Stimulated activated CD4-positive, alpha-beta T cell treated with anti-CD3 and anti-CD28 coated beads, Interleukin-15, amount 100 ng/mL, for 48 hours (primary cell): ENCODE data around the gene NEDD9.
A peak's percentile ranks its signal among the peaks of the same experiment; 100 is the strongest.

ENCODE experiments used
- DNase-seq, 2 donors: peaks; one replicate each; pipeline ENCODE4 v3.0.0-alpha.2; 2020; ENCODE audit warnings: low read depth in 2 of 2

The NEDD9 gene

DNA sequence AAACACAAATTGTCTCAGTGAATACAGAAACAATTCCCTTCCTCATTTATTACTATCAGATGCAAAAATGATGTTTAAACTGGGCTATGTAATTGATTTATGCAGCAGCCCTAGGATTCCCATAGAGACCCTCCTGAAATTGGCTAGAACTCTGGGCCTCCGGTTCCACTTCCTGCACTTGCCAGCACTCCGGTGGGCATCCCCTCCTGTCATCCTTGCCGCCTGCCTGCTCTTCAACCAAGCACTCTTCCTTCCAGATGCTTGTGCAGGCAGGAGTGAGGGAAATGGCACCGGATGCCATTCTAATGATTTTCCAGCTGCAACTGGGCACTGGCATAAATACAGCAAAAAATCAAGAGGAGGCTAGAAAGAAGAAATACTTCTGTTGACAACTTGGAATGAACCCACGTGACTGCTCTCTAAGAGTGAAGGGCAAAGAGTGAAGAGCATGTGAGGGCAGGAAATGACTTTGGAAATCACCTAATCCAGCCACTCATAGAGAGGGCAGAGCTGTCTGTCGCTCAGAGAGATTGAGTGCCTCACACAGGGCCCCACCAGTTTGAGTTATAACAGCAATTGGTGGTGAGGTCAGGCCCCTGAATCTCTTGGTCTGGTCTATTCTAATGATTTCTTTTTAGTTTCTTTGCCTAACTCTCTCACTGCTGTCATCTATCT lies 3.7 kb upstream of the NEDD9 start:
- DNase-seq, result no peak

DNA sequence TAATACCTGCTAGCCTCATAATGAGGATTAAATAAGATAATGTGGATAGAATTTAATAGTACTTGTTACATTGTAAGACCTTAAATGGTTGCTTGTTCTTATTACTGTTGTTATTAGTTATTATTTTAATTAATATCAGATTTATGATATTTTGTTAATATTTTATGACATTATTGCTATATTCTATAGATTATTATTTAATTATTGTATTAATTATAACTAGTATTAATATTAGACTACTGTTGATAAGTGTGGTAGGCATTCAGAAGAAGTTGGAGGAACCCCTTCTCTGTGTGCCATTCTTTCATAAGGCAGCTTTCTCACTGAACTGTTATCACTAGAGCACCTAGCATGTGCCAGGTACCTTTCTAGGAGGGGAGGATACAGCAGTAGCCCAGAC lies 2.6 kb upstream of the NEDD9 start:
- DNase-seq, result no peak

GRCh38 chr6:11233673-11234573 lies 1.5 kb upstream of the NEDD9 start:
- no peak for DNase-seq

DNA sequence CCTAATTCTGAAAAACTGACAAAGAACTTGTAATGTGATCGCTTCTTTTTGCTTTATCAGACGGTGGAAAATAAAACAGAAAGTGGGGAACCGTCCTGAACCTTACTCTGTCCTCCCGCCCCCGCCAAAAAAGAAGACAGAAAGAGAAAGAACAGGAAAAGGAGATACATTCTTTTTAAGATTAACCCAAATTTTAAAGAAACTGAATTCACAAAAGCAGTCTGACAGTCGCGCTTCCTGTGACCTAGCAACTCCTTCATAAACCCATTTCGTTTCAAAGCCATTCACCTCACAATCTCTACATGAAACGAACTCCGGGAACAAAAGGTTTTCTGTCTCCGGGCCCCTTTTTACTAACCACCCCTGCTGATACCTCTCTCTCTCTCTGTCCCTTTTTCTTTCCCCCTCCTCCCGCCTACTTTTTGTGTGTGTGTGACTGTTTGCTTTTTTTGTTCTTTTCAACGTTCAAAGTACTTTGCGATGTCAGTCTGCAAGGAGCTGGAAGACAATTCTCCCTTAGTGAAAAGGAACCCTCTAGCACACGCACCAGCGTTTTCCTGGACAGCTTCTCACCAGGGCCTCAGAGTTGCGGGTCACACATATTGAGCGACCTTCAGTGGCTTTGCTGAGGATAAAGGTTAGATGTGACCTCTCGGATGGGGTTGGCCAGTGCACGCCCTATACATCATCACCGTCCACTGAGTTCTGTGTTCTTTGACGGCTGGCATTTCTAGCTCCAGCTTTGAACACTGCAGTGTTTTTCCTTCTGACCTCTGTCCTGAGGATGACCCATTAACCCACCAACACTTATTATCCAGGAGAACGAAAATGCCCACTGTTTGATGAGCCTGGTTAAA lies 530 bp upstream of the NEDD9 start:
- no peak for DNase-seq

DNA sequence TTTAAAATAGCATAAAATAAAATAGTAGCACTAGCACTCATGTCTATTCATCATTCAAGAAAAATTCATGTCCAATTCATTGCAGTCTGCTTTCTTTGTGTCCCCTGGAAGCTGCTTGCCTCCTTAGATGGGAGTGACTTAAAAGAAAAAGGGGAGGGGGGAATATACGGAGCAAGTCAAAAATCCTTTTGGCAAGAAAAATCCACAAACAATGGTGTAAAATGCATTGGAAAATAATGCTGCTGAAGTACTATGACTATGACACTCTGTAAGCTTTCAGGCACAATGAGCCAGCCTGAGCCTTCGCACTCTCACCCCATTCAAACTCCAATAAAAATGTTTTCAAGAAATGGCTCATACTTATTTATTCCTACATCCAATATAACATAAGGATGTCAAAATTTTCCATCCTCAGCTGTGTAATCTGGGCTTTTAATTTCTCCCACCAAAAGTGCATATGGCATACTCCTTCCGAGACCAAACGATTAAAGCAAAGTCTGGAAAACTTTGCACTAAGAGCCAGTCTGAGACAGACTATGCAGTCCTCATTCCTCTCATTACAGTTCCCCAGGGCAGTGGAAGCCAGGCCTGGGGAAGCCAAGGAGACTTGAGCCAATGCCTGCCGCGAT lies 790 bp downstream of the NEDD9 start:
- DNase-seq, result no peak

DNA sequence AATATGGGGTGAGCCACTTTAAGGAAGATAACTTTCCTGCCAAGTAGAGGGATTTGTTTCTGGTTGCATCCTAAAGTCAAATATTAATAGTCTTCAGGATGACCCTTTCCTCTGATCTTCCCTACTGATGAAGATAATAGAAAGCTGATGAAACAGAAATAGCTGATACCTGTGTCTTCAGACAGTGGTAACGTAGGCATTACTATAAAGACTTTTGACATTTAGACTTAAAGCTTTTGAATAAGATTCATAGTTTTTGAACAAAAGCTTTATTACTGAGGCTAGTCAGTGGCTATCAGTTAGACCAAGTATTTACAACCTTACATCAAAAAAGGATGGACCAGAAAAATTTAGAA lies 1.4 kb downstream of the NEDD9 start:
- no peak for DNase-seq

DNA sequence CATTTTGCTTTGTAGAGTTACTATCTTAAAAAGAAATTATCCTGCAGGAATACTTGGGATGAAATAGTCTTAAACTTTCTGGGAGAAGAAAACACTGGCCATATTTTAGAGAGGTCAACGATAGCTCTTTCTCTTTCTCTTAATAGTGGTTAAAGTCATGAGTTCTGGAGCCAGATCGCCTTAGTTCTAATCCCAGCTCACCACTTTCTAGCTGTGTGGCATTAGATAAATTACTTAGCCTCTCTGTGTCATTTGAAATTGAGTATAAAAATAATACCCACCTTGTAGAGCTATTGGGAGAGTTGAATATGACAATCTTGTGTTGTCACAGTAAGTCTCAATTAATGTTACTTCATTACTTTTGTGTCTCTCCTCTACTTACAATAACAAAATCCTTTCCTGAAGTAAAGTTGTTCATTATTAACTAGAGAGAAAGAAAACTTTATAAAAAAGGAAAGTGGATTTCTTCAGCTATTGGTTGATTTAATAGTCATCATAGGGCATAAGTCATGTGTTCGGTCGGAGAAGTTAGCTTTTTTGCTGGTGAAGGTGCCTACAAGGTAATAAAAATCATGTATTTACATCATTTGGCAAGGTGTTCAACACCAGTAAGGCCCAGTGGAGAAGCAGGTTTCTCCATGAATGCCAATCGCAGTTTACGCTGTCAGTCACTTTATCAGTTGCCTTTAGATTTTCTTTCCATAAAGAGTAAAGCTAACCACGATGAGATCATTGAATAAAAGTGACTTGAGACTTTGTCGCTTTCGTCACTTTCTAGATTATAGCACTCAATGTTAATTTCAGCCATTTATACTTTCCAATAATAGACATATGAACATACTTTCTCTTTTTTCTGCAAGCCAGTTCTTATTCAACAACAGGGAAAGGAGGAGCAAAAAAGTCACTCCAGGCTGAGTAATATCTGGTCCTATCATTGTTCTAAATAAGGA lies 2.0 kb downstream of the NEDD9 start:
- no peak for DNase-seq

- DNase-seq, result no peak
Measured at GRCh38 chr6:11229655-11230046, 2.8 kb downstream of the NEDD9 start.

DNA sequence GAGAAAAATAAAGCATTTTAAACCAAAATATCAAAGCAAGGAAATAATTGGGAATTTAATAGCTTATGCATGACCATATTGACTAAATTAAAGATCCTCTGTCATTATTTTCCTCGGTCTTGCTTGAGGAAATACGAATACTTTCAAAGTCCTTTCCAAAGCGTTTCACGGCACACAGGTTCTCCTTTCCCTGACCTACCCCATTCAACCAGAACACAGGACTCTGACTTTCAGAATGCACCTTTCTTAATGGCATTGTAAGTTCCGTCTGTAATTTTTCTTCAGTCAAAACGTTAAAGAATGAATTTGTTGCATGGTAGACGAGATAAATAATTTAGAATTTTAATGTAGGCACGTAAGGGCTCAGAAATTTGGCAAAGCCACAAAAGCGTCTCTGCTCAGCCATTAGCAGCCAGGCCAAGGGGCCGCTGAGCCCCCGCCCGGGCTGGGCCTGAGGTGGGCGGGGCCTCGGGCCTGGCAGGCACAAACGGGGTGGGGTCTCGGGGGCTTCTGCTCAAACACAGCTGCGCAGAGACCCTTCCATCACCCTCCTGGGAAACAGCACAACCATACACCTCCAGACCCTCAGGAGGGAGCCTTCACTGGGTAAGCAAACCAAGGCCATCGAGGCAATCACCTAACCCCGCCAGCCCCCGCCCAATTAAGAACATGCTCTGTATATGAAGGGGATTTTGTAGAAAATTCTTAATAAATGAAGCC lies 3.4 kb downstream of the NEDD9 start:
- DNase-seq, result no peak

DNA sequence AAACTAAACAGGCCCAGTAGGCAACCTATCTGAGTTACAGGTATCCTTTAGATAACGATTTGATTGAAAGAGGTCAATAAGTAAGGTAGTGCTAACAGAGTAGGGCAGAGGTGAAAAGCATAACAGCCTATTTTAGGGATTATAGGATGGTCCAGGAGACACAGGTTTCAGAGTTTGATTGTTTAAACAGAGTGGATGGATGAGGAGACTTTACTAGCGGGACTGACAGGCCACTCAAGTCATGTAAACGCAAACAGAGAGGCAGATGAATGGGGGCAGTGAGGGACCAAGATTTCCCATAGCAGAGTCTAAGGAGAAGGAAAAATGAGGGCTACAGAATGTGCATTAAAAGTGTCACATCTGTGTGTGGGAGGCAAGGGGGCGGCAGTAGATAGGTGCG lies 4.8 kb downstream of the NEDD9 start:
- no peak for DNase-seq

GRCh38 chr6:11226005-11226404 lies 6.5 kb downstream of the NEDD9 start:
- no peak for DNase-seq

GRCh38 chr6:11224966-11225463 lies 7.5 kb downstream of the NEDD9 start:
- no peak for DNase-seq

DNA sequence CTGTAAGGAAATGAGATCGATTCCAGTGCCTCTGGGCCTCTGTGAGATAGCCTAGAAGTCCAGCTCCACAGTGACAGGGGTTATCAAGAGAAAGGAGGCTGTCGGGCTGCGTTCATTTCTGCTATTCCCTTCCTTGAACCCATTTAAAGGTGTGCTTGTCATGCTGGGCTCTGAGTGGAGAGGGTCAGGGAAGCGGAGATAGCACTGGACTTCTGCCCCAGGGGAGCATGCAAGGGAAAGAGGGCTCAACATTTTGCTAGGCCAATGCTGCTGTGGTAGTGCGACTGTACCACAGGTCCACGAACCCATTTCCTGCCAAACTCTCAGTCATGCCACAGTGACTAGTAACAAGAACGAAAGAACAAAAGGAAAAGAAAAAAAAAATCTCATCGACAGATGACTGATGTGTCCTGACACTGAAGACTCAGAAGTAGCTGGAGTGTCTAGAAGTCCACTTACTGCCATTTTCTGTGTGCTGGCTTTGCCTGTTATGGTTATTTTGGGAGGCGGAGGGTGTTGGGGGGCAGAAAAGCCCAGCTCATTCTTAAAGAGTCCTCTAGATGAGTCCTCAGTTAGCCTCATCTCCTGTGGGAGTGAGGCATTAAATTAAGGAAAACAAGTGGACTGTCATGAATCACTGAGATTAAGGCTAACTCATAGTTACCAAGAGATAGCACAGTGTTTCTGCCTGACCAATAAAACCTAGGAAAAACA lies 8.1 kb downstream of the NEDD9 start:
- DNase-seq, result peak; percentile 10 to 42

DNA sequence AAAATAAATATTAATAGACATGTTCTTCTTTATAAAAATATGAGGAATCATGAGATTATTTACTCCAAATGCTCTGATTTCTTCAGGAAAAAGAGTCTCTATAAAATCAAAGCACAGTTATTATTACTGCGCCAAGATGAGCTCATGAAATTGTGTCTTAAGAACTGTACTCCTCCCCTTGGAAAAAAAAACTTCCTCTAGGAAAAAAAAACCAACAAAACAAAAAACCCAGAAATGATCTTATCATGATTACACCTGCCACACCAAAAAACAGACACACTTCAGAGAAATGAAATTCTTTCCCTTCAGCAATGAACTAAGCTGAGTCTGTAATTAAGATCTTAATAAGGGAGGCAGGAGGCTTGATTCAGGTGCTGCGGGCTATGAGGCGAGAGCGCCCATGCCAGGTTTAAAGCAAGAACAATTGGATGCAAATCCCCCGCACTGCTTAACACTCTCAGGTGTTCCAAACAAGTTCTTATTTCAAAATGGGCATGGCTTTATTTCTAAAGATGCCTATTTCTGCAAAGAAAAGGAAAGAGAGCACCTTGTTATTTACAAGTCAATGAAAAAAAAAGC lies 9.1 kb downstream of the NEDD9 start:
- DNase-seq, result no peak

DNA sequence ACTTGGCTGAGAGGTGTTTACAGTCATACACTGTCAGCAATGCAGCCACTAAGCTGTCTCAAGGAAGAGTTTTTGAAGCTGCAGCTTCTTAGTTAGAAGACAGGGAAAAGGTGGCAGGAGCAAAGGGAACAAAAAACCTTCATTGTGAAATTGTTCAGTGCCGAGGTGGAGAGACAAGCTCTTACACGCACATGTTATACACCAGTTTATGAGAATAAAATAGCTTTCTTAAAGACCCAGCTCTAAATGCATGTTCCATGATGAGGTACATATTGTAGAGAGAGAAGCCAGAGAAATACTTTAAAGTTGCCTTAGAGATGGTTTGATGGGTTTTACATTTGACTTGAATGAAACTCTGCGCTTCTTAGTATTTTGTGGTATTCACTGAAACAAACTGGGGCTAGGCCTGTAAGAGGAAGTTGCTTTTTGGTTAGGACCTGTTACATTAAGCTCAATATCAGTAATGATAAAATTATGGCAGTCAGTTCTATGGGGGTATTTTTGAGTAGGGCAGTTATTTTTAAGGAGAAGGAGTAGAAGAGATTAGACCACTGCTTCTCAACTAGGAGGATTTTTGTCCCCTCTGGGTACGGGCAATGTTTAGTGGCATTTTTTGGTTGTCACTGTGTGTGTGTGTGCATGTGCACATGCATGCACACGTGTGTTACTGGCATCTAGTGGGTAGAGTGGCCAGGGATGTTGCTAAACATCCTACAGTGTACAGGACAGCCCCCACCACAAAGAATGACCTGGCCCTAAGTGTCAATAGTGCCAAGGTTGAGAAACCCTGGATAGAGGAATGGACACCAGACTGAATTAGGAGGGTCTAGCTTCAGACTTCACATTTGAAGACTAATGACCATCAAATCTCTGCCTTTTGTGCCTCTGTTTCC lies 9.8 kb downstream of the NEDD9 start:
- no peak for DNase-seq

GRCh38 chr6:11221623-11222384 lies 10.7 kb downstream of the NEDD9 start:
- no peak for DNase-seq

- DNase-seq, result no peak
Measured at GRCh38 chr6:11219400-11219834, 13.1 kb downstream of the NEDD9 start.
